ENCODE results near the gene ANAPC16.

DNA sequence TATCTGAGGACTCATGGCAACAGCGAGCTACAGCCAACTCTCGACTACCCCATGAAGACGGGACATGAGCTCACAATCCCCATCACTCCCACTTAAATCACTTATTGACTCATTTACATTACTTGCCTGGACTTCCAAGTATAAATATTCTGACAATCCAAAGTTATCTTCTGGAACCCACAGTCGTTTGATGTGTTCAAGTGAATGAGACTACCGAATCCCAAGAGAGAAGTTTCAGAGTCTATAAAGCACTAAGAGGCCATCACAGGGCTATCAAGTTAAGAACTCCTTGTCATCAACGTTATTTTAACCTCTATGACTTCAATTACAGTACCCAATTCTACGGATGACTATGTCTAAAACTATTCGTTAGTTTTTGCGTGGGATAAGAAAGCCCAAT lies 11.5 kb upstream of the ANAPC16 start:
- TF ChIP-seq CTCF (IDR thresholded peaks at IDR 0.05): no peak
- no peak for TF ChIP-seq POLR2A (IDR thresholded peaks at IDR 0.05)
